ENCODE results near the gene APC.

GRCh38 chr5:112883192-112883591 is 145.5 kb downstream of the APC start:
- TF ChIP-seq CTCF (IDR thresholded peaks at IDR 0.05), result no peak
- TF ChIP-seq POLR2A (IDR thresholded peaks at IDR 0.05), result no peak

Data from body of pancreas (tissue), 4 donors.